ENCODE measurements around the gene TRMT112. TPM values are rescaled to one million over a fixed set of nuclear protein-coding genes. Genes with fewer than 3 reads are reported as not detected.

The TRMT112 gene
- total RNA-seq, 6 experiments from 2014 or later, result 246 to 269 (median 261) TPM

- peaks cover 8% of the 10 kb centered on the region for H3K4me1 Mint-ChIP-seq (ENCODE audit: low read depth)
- TF ChIP-seq CTCF (IDR thresholded peaks at IDR 0.05), result no peak
- H3K27me3 Mint-ChIP-seq (ENCODE audit: insufficient read depth), result peaks cover 72% of the 10 kb centered on the region
- no peak overlapping the region for H3K4me3 Mint-ChIP-seq
- no peak for DNase-seq
- no peak overlapping the region for H3K27ac Mint-ChIP-seq
- no peaks in the 10 kb centered on the region for H3K36me3 Mint-ChIP-seq (ENCODE audit: low read depth)
- no peaks in the 10 kb centered on the region for H3K9me3 Mint-ChIP-seq
Observed at GRCh38 chr11:64296830-64297698, 20.3 kb downstream of the TRMT112 start.

- DNase-seq, result no peak
- Mint-ChIP-seq H3K9me3 (no peaks in the 10 kb centered on the region), H3K27me3 (ENCODE audit: insufficient read depth) (peaks cover 72% of the 10 kb centered on the region), H3K27ac (no peak overlapping the region), H3K4me1 (ENCODE audit: low read depth) (peaks cover 8% of the 10 kb centered on the region), H3K4me3 (no peak overlapping the region), H3K36me3 (ENCODE audit: low read depth) (no peaks in the 10 kb centered on the region)
- TF ChIP-seq CTCF (IDR thresholded peaks at IDR 0.05), result no peak
Observed at GRCh38 chr11:64296236-64296635, 21.1 kb downstream of the TRMT112 start.

GRCh38 chr11:64295760-64296159 is 21.6 kb downstream of the TRMT112 start:
- Mint-ChIP-seq H3K36me3 (ENCODE audit: low read depth) (no peaks in the 10 kb centered on the region), H3K27me3 (ENCODE audit: insufficient read depth) (peaks cover 71% of the 10 kb centered on the region), H3K4me3 (no peak overlapping the region), H3K9me3 (no peaks in the 10 kb centered on the region), H3K4me1 (ENCODE audit: low read depth) (peaks cover 5% of the 10 kb centered on the region), H3K27ac (no peak overlapping the region)
- no peak for DNase-seq
- no peak for TF ChIP-seq CTCF (IDR thresholded peaks at IDR 0.05)

GRCh38 chr11:64294774-64295173 is 22.6 kb downstream of the TRMT112 start:
- H3K27me3 Mint-ChIP-seq (ENCODE audit: insufficient read depth), result peaks cover 70% of the 10 kb centered on the region
- no peaks in the 10 kb centered on the region for H3K9me3 Mint-ChIP-seq
- no peaks in the 10 kb centered on the region for H3K4me1 Mint-ChIP-seq (ENCODE audit: low read depth)
- no peak overlapping the region for H3K4me3 Mint-ChIP-seq
- no peak for DNase-seq
- no peak for TF ChIP-seq CTCF (IDR thresholded peaks at IDR 0.05)
- H3K36me3 Mint-ChIP-seq (ENCODE audit: low read depth), result no peaks in the 10 kb centered on the region
- H3K27ac Mint-ChIP-seq, result no peak overlapping the region

GRCh38 chr11:64292460-64293254 is 24.7 kb downstream of the TRMT112 start:
- no peak overlapping the region for H3K4me3 Mint-ChIP-seq
- H3K27ac Mint-ChIP-seq, result no peak overlapping the region
- H3K9me3 Mint-ChIP-seq, result no peaks in the 10 kb centered on the region
- no peak for TF ChIP-seq CTCF (IDR thresholded peaks at IDR 0.05)
- no peak for DNase-seq
- no peaks in the 10 kb centered on the region for H3K36me3 Mint-ChIP-seq (ENCODE audit: low read depth)
- H3K27me3 Mint-ChIP-seq (ENCODE audit: insufficient read depth), result peaks cover 58% of the 10 kb centered on the region
- no peaks in the 10 kb centered on the region for H3K4me1 Mint-ChIP-seq (ENCODE audit: low read depth)

Data from HFFc6 (cell line).